ENCODE measurements around the gene ARMC2.

The ARMC2 gene

GRCh38 chr6:108835218-108835850 lies 12.9 kb upstream of the ARMC2 start:
- H3K36me3 ChIP-seq (ENCODE audit: insufficient read depth, insufficient read length, low read length): no peaks in the 10 kb centered on the region
- no peaks in the 10 kb centered on the region for H3K9me3 ChIP-seq (ENCODE audit: insufficient read depth, low read length)
- H3K4me3 ChIP-seq (ENCODE audit: insufficient read length, low read depth): no peak overlapping the region
- H3K27me3 ChIP-seq (ENCODE audit: insufficient read depth, insufficient read length): no peaks in the 10 kb centered on the region
- H3K4me1 ChIP-seq (ENCODE audit: insufficient read depth, insufficient read length): peaks cover 3% of the 10 kb centered on the region
- DNase-seq (ENCODE audit: low read depth, low spot score): peak; percentile 74
- no peak overlapping the region for H3K9ac ChIP-seq (ENCODE audit: insufficient read length, low read depth)
- TF ChIP-seq ZNF274 (IDR thresholded peaks at IDR 0.05; ENCODE audit: low read depth, low read length): no peak
- TF ChIP-seq YY1 (IDR thresholded peaks at IDR 0.05; ENCODE audit: insufficient read depth, insufficient read length): no peak
- TF ChIP-seq SUZ12 (IDR thresholded peaks at IDR 0.05; ENCODE audit: extremely low read depth, insufficient read depth, insufficient read length): no peak

GRCh38 chr6:108836061-108836460 lies 12.2 kb upstream of the ARMC2 start:
- Histone ChIP-seq H3K36me3 (ENCODE audit: insufficient read depth, insufficient read length, low read length) (no peaks in the 10 kb centered on the region), H3K9me3 (ENCODE audit: insufficient read depth, low read length) (no peaks in the 10 kb centered on the region), H3K9ac (ENCODE audit: insufficient read length, low read depth) (no peak overlapping the region), H3K4me1 (ENCODE audit: insufficient read depth, insufficient read length) (peaks cover 3% of the 10 kb centered on the region), H3K4me3 (ENCODE audit: insufficient read length, low read depth) (no peak overlapping the region), H3K27me3 (ENCODE audit: insufficient read depth, insufficient read length) (no peaks in the 10 kb centered on the region)
- TF ChIP-seq SUZ12 (IDR thresholded peaks at IDR 0.05; ENCODE audit: extremely low read depth, insufficient read depth, insufficient read length) (no peak), YY1 (IDR thresholded peaks at IDR 0.05; ENCODE audit: insufficient read depth, insufficient read length) (no peak), ZNF274 (IDR thresholded peaks at IDR 0.05; ENCODE audit: low read depth, low read length) (no peak)
- no peak for DNase-seq (ENCODE audit: low read depth, low spot score)

DNA sequence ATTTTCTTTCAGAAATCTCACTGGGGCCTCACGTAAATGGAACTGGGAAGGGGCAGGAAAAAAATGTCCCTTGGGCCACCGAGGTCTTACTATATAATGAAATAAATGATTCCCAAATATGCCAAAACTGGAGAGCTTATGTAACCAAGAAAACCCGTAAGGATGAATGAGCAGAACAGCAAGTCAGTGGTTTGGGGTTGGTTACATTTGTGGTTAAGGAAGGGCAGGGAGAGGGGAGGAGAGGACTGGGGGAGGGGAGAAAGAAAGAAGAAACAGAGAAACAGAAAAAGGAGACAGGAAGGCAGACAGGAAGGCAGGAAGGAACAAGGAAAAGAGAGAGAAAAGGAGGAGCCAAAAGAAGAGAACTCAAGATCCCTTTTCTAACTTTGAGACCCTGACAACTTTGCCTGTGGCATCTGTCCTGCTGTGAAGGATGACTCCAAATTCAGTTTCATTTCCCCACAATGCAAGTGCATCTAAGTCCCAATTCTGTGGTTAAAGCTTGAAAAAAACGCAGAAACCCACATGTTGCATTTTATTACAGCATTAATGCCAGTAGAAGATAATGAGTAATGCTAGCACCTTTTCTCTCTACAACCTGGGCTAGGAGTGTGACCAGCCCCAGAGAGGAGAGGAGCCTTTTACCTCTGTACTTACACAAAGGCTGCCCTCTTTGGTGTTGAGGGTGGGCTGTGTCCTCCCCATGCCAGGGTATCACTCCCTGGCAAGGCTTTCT lies 10.8 kb upstream of the ARMC2 start:
- Histone ChIP-seq H3K9me3 (ENCODE audit: insufficient read depth, low read length) (no peaks in the 10 kb centered on the region), H3K36me3 (ENCODE audit: insufficient read depth, insufficient read length, low read length) (no peaks in the 10 kb centered on the region), H3K9ac (ENCODE audit: insufficient read length, low read depth) (peak overlapping the region; percentile 61), H3K4me1 (ENCODE audit: insufficient read depth, insufficient read length) (peaks cover 3% of the 10 kb centered on the region), H3K4me3 (ENCODE audit: insufficient read length, low read depth) (peak overlapping the region; percentile 24), H3K27me3 (ENCODE audit: insufficient read depth, insufficient read length) (no peaks in the 10 kb centered on the region)
- no peak for TF ChIP-seq ZNF274 (IDR thresholded peaks at IDR 0.05; ENCODE audit: low read depth, low read length)
- no peak for TF ChIP-seq SUZ12 (IDR thresholded peaks at IDR 0.05; ENCODE audit: extremely low read depth, insufficient read depth, insufficient read length)
- TF ChIP-seq YY1 (IDR thresholded peaks at IDR 0.05; ENCODE audit: insufficient read depth, insufficient read length): no peak
- no peak for DNase-seq (ENCODE audit: low read depth, low spot score)

DNA sequence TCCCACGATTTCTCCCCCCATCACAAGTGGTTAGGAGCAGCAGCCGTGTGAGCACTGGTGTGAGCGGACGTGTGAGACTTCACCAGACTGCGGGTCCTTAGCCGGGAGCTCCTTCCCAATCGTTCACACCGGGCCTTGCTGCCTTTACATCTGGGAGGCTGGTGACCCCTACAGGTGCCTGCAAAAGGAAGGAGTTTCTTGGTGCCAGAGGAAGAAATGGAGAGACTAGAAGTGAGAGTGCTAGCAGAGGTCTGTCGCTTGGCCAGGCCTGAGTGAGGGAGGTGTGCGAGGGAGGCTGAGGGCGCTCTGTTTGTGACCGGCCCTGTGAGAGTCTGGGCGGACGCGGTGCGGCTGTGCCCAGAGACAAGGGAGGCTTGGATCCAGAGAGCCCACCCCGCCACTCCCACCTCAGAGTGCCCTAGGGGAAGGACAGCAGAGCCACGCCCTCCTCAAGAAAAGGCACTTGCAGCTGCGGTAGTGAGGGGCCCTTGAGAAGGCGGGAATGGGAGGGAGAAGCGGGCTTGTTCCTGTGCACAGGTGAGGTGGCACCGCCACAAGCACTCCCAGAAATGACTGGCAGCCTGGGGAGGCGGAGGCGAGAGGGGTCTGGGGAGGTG lies 10.0 kb upstream of the ARMC2 start:
- Histone ChIP-seq H3K9me3 (ENCODE audit: insufficient read depth, low read length) (no peaks in the 10 kb centered on the region), H3K9ac (ENCODE audit: insufficient read length, low read depth) (peak overlapping the region; percentile 56), H3K36me3 (ENCODE audit: insufficient read depth, insufficient read length, low read length) (no peaks in the 10 kb centered on the region), H3K4me3 (ENCODE audit: insufficient read length, low read depth) (peak overlapping the region; percentile 24), H3K4me1 (ENCODE audit: insufficient read depth, insufficient read length) (peaks cover 3% of the 10 kb centered on the region), H3K27me3 (ENCODE audit: insufficient read depth, insufficient read length) (no peaks in the 10 kb centered on the region)
- TF ChIP-seq SUZ12 (IDR thresholded peaks at IDR 0.05; ENCODE audit: extremely low read depth, insufficient read depth, insufficient read length) (no peak), ZNF274 (IDR thresholded peaks at IDR 0.05; ENCODE audit: low read depth, low read length) (no peak), YY1 (IDR thresholded peaks at IDR 0.05; ENCODE audit: insufficient read depth, insufficient read length) (no peak)
- peak; percentile 33 for DNase-seq (ENCODE audit: low read depth, low spot score)

GRCh38 chr6:108839083-108839642 lies 9.1 kb upstream of the ARMC2 start:
- TF ChIP-seq YY1 (IDR thresholded peaks at IDR 0.05; ENCODE audit: insufficient read depth, insufficient read length): no peak
- TF ChIP-seq SUZ12 (IDR thresholded peaks at IDR 0.05; ENCODE audit: extremely low read depth, insufficient read depth, insufficient read length): no peak
- no peak for TF ChIP-seq ZNF274 (IDR thresholded peaks at IDR 0.05; ENCODE audit: low read depth, low read length)
- DNase-seq (ENCODE audit: low read depth, low spot score): no peak
- H3K36me3 ChIP-seq (ENCODE audit: insufficient read depth, insufficient read length, low read length): no peaks in the 10 kb centered on the region
- no peaks in the 10 kb centered on the region for H3K9me3 ChIP-seq (ENCODE audit: insufficient read depth, low read length)
- H3K27me3 ChIP-seq (ENCODE audit: insufficient read depth, insufficient read length): no peaks in the 10 kb centered on the region
- H3K4me1 ChIP-seq (ENCODE audit: insufficient read depth, insufficient read length): peaks cover 3% of the 10 kb centered on the region
- H3K9ac ChIP-seq (ENCODE audit: insufficient read length, low read depth): no peak overlapping the region
- H3K4me3 ChIP-seq (ENCODE audit: insufficient read length, low read depth): no peak overlapping the region

- peaks cover 3% of the 10 kb centered on the region for H3K4me1 ChIP-seq (ENCODE audit: insufficient read depth, insufficient read length)
- no peaks in the 10 kb centered on the region for H3K27me3 ChIP-seq (ENCODE audit: insufficient read depth, insufficient read length)
- no peaks in the 10 kb centered on the region for H3K36me3 ChIP-seq (ENCODE audit: insufficient read depth, insufficient read length, low read length)
- TF ChIP-seq SUZ12 (IDR thresholded peaks at IDR 0.05; ENCODE audit: extremely low read depth, insufficient read depth, insufficient read length): no peak
- DNase-seq (ENCODE audit: low read depth, low spot score): no peak
- no peaks in the 10 kb centered on the region for H3K9me3 ChIP-seq (ENCODE audit: insufficient read depth, low read length)
- H3K9ac ChIP-seq (ENCODE audit: insufficient read length, low read depth): no peak overlapping the region
- no peak overlapping the region for H3K4me3 ChIP-seq (ENCODE audit: insufficient read length, low read depth)
Measured at GRCh38 chr6:108840919-108841318, 7.3 kb upstream of the ARMC2 start.

GRCh38 chr6:108841377-108841855 lies 6.8 kb upstream of the ARMC2 start:
- H3K4me3 ChIP-seq (ENCODE audit: insufficient read length, low read depth): no peak overlapping the region
- DNase-seq (ENCODE audit: low read depth, low spot score): no peak
- H3K4me1 ChIP-seq (ENCODE audit: insufficient read depth, insufficient read length): peaks cover 3% of the 10 kb centered on the region
- TF ChIP-seq ZNF274 (IDR thresholded peaks at IDR 0.05; ENCODE audit: low read depth, low read length) (no peak), YY1 (IDR thresholded peaks at IDR 0.05; ENCODE audit: insufficient read depth, insufficient read length) (no peak), SUZ12 (IDR thresholded peaks at IDR 0.05; ENCODE audit: extremely low read depth, insufficient read depth, insufficient read length) (no peak)
- no peaks in the 10 kb centered on the region for H3K36me3 ChIP-seq (ENCODE audit: insufficient read depth, insufficient read length, low read length)
- H3K9me3 ChIP-seq (ENCODE audit: insufficient read depth, low read length): no peaks in the 10 kb centered on the region
- H3K9ac ChIP-seq (ENCODE audit: insufficient read length, low read depth): no peak overlapping the region
- H3K27me3 ChIP-seq (ENCODE audit: insufficient read depth, insufficient read length): no peaks in the 10 kb centered on the region

All from NT2/D1 (cell line).